HAP-1 (cell line): Measurements from ENCODE around the gene CFAP47.
"Not testable (repeated sequence)": the region's sequence is repeated elsewhere in the genome, so short reads cannot be mapped to it uniquely, and the experiment has no call there.

ENCODE experiments used
- DNase-seq, 2 experiments: peaks; one replicate each; pipeline ENCODE4 v3.0.0-alpha.2; 2016 to 2020; ENCODE audit warnings: low spot score in 2 of 2
- H3K27me3 ChIP-seq: fragments of 250-450 bp; sonication (Bioruptor Pico); 2 replicates; pipeline ENCODE4 v1.5.1; 2020; ENCODE audit warnings: low read depth, mild to moderate bottlenecking, moderate library complexity
- H3K36me3 ChIP-seq: fragments of 250-450 bp; sonication (Bioruptor Pico); replicated peaks from 2 replicates; pipeline ENCODE4 v1.5.1; 2020; ENCODE audit warnings: mild to moderate bottlenecking
- H3K4me1 ChIP-seq: fragments of 250-450 bp; sonication (Bioruptor Pico); 2 replicates; pipeline ENCODE4 v1.5.1; 2020; ENCODE audit warnings: mild to moderate bottlenecking
- H3K4me3 ChIP-seq: fragments of 250-450 bp; sonication (Bioruptor Pico); 2 replicates; pipeline ENCODE4 v1.5.1; 2020; ENCODE audit warnings: mild to moderate bottlenecking, moderate library complexity
- H3K9me3 ChIP-seq: fragments of 250-450 bp; sonication (Bioruptor Pico); 2 replicates; pipeline ENCODE4 v1.5.1; 2020; ENCODE audit warnings: mild to moderate bottlenecking, moderate library complexity
- in situ Hi-C: fragments of 300-500 bp; cut with MboI; formaldehyde crosslinking; loops from 3 replicates; pipeline ENCODE4 v1.14.3; 2020; ENCODE audit warnings: low sequenced_read_pairs, inconsistent platforms, mixed read lengths

The CFAP47 gene

DNA sequence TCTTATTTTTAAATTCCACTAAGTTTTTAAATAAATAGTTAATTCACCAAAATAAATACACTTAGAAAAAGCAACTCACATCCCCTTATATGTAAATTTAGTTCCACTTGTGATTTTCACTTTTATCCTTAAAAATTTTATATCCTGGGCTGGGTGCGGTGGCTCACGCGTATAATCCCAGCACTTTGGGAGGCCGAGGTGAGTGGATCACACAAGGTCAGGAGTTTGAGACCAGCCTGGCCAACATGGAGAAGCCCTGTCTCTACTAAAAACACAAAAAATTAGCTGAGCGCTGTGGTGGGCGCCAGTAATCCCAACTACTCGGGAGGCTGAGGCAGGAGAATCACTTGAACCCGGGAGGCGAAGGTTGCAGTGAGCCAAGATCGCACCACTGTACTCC lies 169.4 kb downstream of the CFAP47 start:
- H3K4me1 ChIP-seq, H3K27me3 ChIP-seq, in situ Hi-C loops, H3K36me3 ChIP-seq, H3K4me3 ChIP-seq, DNase-seq, H3K9me3 ChIP-seq: not testable (repeated sequence)

DNA sequence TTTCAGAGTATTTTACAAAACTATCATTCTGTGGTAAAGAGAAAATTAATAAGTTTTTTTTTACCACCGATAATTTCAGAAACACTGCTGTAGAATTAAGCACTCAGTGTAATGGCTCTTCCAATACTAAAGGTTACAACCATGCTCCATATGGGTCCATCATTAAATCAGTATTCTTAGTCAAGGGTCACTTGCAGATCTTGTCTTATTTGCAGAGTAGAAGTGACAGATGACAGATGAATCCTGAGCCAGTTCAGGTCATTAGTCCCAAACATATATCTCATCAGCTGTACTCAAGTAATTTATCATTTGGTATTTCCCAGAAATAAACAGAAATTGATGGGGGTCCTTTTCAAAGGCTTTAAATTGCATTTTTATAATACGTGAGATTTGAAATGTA lies 182.9 kb downstream of the CFAP47 start:
- H3K9me3 ChIP-seq, result no peaks in the 10 kb centered on the region
- in situ Hi-C loops, result no loop called here
- H3K4me3 ChIP-seq, result no peak overlapping the region
- no peaks in the 10 kb centered on the region for H3K36me3 ChIP-seq
- no peak for DNase-seq
- no peaks in the 10 kb centered on the region for H3K27me3 ChIP-seq
- no peaks in the 10 kb centered on the region for H3K4me1 ChIP-seq

GRCh38 chrX:36116222-36116621 lies 196.7 kb downstream of the CFAP47 start:
- H3K4me1 ChIP-seq, result no peaks in the 10 kb centered on the region
- no peaks in the 10 kb centered on the region for H3K27me3 ChIP-seq
- in situ Hi-C loops, result no loop called here
- no peaks in the 10 kb centered on the region for H3K9me3 ChIP-seq
- H3K4me3 ChIP-seq, result no peak overlapping the region
- H3K36me3 ChIP-seq, result no peaks in the 10 kb centered on the region
- no peak for DNase-seq

DNA sequence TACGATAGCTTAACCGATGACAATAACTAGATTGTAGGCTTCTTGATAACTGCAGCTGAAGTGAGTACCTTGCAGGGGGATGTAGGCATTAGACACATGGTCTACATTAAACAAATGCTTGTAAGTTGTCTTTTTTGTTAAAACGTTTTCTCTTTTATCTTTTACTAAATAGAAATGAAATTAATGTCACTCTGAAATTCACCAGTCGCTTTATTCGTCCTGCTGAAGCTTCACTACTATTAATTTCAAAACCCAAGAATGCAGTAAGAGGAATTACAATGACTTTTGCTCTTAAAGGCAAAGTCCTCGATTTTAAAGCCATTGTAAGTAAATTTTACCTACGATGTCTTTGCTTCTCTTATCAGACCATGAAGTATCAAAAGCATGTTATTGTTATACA lies 239.7 kb downstream of the CFAP47 start:
- H3K27me3 ChIP-seq, result no peaks in the 10 kb centered on the region
- no peaks in the 10 kb centered on the region for H3K4me1 ChIP-seq
- H3K36me3 ChIP-seq, result no peaks in the 10 kb centered on the region
- in situ Hi-C loops, result no loop called here
- DNase-seq, result no peak
- H3K9me3 ChIP-seq, result no peaks in the 10 kb centered on the region
- H3K4me3 ChIP-seq, result no peak overlapping the region

DNA sequence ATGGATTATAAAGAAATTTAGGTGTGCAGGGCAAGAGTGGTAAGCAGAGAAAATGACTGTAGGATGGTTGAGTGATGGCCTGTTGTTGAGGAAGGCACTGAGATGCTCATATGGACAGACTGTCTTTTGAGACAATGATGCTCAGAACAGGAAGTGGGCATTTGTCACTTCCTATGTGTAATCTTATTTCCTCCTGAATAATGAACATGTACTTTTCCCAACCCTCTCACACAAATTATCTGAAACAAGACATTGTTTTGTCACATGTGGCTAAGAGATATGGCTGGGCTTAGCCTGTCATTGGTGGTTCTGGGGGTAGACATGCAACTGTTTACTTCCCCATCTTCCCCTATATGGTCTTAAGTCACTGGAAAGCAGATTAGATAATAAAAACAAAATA lies 240.5 kb downstream of the CFAP47 start:
- in situ Hi-C loops, result no loop called here
- no peaks in the 10 kb centered on the region for H3K36me3 ChIP-seq
- no peak overlapping the region for H3K4me3 ChIP-seq
- H3K4me1 ChIP-seq, result no peaks in the 10 kb centered on the region
- no peaks in the 10 kb centered on the region for H3K27me3 ChIP-seq
- no peaks in the 10 kb centered on the region for H3K9me3 ChIP-seq
- no peak for DNase-seq

GRCh38 chrX:36198575-36198974 lies 279.0 kb downstream of the CFAP47 start:
- DNase-seq, result no peak
- Histone ChIP-seq H3K9me3 (no peaks in the 10 kb centered on the region), H3K4me1 (no peaks in the 10 kb centered on the region), H3K27me3 (no peaks in the 10 kb centered on the region), H3K36me3 (no peaks in the 10 kb centered on the region), H3K4me3 (no peak overlapping the region)
- in situ Hi-C loops, result no loop called here

DNA sequence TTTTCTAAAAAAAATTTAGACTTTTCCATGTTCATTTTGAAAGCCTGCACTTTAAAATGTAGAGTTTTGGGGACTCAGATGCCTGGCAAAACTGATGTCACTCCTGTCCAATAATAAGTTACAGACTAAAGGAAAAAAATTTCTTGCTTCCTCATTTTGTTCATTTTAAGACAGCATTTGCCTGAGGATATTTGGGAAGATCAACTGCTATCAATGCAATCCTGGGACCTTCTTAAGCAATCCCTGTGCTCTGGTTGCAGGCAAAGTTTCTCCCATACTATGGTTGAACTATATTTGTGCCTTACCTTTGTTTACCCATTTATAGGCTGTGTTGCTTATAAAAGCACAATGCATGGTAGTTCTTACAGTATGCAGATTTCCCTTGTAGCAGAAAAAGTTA lies 280.4 kb downstream of the CFAP47 start:
- Histone ChIP-seq H3K9me3 (no peaks in the 10 kb centered on the region), H3K4me3 (no peak overlapping the region), H3K4me1 (no peaks in the 10 kb centered on the region), H3K36me3 (no peaks in the 10 kb centered on the region), H3K27me3 (no peaks in the 10 kb centered on the region)
- in situ Hi-C loops, result no loop called here
- no peak for DNase-seq

DNA sequence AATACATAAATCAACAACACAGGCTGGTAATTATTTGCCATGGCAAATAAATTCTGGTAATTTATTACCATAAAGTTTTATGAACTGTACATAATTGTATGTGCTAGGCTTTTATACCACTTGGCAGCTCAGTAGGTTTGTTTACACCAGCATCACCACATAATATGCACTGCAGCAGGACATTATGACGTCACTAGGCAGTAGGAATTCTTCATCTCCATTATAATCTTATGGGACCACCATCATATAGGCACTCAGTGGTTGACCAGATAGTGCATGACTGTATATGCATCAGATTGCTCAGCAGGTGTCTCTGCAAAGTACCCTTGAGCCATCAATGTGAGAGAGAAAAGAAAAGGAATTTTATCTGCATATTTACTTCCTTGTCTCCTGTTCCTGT lies 295.4 kb downstream of the CFAP47 start:
- Histone ChIP-seq H3K9me3 (no peaks in the 10 kb centered on the region), H3K27me3 (no peaks in the 10 kb centered on the region), H3K36me3 (no peaks in the 10 kb centered on the region), H3K4me1 (no peaks in the 10 kb centered on the region), H3K4me3 (no peak overlapping the region)
- in situ Hi-C loops, result no loop called here
- no peak for DNase-seq

- Histone ChIP-seq H3K9me3 (no peaks in the 10 kb centered on the region), H3K4me3 (no peak overlapping the region), H3K27me3 (no peaks in the 10 kb centered on the region), H3K4me1 (no peaks in the 10 kb centered on the region), H3K36me3 (no peaks in the 10 kb centered on the region)
- DNase-seq, result no peak
- in situ Hi-C loops, result no loop called here
Observed at GRCh38 chrX:36218801-36219200, 299.3 kb downstream of the CFAP47 start.

DNA sequence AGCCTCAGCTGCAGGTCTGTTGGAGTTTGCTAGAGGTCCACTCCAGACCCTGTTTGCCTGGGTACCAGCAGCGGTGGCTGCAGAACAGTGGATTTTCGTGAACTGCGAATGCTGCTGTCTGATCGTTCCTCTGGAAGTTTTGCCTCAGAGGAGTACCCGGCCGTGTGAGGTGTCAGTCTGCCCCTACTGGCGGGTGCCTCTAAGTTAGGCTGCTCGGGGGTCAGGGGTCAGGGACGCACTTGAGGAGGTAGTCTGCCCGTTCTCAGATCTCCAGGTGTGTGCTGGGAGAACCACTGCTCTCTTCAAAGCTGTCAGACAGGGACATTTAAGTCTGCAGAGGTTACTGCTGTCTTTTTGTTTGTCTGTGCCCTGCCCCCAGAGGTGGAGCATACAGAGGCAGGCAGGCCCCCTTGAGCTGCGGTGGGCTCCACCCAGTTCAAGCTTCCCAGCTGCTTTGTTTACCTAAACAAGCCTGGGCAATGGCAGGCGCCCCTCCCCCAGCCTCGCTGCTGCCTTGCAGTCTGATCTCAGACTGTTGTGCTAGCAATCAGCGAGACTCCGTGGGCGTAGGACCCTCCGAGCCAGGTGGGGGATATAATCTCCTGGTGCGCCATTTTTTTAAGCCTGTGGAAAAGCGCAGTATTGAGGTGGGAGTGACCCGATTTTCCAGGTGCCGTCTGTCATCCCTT lies 315.4 kb downstream of the CFAP47 start:
- H3K9me3 ChIP-seq, H3K36me3 ChIP-seq, in situ Hi-C loops, DNase-seq, H3K4me1 ChIP-seq, H3K4me3 ChIP-seq, H3K27me3 ChIP-seq: not testable (repeated sequence)

DNA sequence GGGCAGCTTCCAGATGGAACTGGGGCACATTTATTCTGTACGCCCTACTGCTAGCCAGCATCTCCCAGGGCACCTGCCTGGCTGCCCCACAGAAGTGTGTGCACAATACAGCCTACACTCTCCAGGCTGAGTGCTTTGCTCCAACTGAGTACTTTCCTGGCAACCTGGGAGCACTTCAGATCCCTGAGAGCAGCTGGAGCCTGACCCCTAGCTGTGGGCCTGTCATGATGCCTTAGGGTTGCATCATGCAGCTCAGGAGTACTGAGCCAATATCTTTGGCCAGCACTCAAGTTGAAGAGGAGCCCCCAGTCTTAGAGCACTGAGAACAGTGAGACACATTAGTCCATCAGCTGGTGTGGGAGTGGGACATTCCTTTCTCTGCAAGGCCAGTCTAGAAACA lies 321.9 kb downstream of the CFAP47 start:
- Histone ChIP-seq H3K9me3 (no peaks in the 10 kb centered on the region), H3K4me3 (no peak overlapping the region), H3K4me1 (no peaks in the 10 kb centered on the region), H3K36me3 (no peaks in the 10 kb centered on the region), H3K27me3 (no peaks in the 10 kb centered on the region)
- in situ Hi-C loops, result no loop called here
- no peak for DNase-seq

GRCh38 chrX:36266155-36266554 lies 346.6 kb downstream of the CFAP47 start:
- DNase-seq, result no peak
- Histone ChIP-seq H3K36me3 (no peaks in the 10 kb centered on the region), H3K4me3 (no peak overlapping the region), H3K9me3 (no peaks in the 10 kb centered on the region), H3K27me3 (no peaks in the 10 kb centered on the region), H3K4me1 (no peaks in the 10 kb centered on the region)
- in situ Hi-C loops, result no loop called here

GRCh38 chrX:36310136-36310535 lies 390.6 kb downstream of the CFAP47 start:
- H3K9me3 ChIP-seq, result no peaks in the 10 kb centered on the region
- no peaks in the 10 kb centered on the region for H3K36me3 ChIP-seq
- no peak overlapping the region for H3K4me3 ChIP-seq
- in situ Hi-C loops, result no loop called here
- no peaks in the 10 kb centered on the region for H3K27me3 ChIP-seq
- no peak for DNase-seq
- H3K4me1 ChIP-seq, result no peaks in the 10 kb centered on the region

GRCh38 chrX:36314303-36314702 lies 394.8 kb downstream of the CFAP47 start:
- no peaks in the 10 kb centered on the region for H3K27me3 ChIP-seq
- H3K36me3 ChIP-seq, result no peaks in the 10 kb centered on the region
- H3K9me3 ChIP-seq, result no peaks in the 10 kb centered on the region
- no peak for DNase-seq
- in situ Hi-C loops, result no loop called here
- no peak overlapping the region for H3K4me3 ChIP-seq
- no peaks in the 10 kb centered on the region for H3K4me1 ChIP-seq

DNA sequence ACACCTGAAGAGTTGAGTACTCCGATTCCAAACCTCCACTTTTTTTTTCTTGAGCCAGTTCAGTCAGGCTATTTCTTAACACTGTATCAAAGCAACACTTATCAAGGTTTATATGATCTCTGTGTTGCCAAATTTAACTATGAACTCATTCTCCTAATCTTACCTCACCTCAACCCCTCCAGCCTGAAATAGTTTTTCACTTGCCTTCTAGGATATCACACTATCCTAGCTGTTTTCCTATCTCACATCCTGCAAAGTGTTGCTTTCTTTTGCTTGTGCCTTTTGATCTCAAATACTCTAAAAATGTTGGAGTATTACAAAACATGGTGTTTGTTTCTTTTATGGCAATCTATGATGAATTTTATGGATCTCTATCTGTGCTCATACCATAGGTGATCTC lies 415.0 kb downstream of the CFAP47 start:
- Histone ChIP-seq H3K4me3 (no peak overlapping the region), H3K27me3 (no peaks in the 10 kb centered on the region), H3K4me1 (no peaks in the 10 kb centered on the region), H3K36me3 (no peaks in the 10 kb centered on the region), H3K9me3 (no peaks in the 10 kb centered on the region)
- DNase-seq, result no peak
- in situ Hi-C loops, result no loop called here
